A673 (cell line): ENCODE data around the gene SCAI.

Source experiments
- EZH2 ChIP-seq: fragments of 200-600 bp; sonication (generic); IDR thresholded peaks from 2 replicates; pipeline ENCODE4 v1.6.1; 2017; ENCODE audit warnings: borderline replicate concordance, low read depth, mild to moderate bottlenecking, mixed read lengths, antibody characterized with exemption, low read length; ENCODE audit not compliant: poor library complexity, severe bottlenecking
- TF ChIP-seq, protein P1 (sequence below): fragments of 300-800, 200-600 bp; sonication (generic); conservative IDR thresholded peaks from 2 replicates; pipeline ENCODE4 v1.5.1; 2017; ENCODE audit warnings: low read depth, mild to moderate bottlenecking, antibody characterized with exemption, low read length, moderate library complexity, mixed read lengths

DNA sequence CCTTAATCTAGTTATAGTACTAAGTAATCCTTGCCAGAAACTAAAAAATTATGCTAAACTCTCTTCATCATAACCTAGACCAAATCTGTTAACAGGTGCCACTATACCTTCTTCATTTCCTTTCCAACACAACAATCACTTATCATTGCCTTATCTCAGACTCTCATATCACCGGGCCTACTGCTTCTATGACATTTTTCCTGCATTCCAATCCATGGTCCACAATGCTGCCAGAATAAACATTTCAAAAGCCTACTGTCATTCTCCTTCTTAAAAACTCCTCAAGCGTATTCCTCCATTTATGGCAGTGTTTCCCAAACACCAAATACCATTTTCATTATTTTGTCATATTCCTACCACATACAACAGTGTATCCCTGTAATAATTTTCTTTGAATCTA lies 39.7 kb upstream of the SCAI start:
- TF ChIP-seq, protein P1, sequence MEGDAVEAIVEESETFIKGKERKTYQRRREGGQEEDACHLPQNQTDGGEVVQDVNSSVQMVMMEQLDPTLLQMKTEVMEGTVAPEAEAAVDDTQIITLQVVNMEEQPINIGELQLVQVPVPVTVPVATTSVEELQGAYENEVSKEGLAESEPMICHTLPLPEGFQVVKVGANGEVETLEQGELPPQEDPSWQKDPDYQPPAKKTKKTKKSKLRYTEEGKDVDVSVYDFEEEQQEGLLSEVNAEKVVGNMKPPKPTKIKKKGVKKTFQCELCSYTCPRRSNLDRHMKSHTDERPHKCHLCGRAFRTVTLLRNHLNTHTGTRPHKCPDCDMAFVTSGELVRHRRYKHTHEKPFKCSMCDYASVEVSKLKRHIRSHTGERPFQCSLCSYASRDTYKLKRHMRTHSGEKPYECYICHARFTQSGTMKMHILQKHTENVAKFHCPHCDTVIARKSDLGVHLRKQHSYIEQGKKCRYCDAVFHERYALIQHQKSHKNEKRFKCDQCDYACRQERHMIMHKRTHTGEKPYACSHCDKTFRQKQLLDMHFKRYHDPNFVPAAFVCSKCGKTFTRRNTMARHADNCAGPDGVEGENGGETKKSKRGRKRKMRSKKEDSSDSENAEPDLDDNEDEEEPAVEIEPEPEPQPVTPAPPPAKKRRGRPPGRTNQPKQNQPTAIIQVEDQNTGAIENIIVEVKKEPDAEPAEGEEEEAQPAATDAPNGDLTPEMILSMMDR, result no peak
- no peak for TF ChIP-seq EZH2
